Stimulated activated CD4-positive, alpha-beta T cell treated with anti-CD3 and anti-CD28 coated beads, Interleukin-15, amount 100 ng/mL, for 24 hours (primary cell): ENCODE data around the gene AQP7.
"Not testable (repeated sequence)": the region's sequence is repeated elsewhere in the genome, so short reads cannot be mapped to it uniquely, and the experiment has no call there.

Source experiments
- DNase-seq: peaks from one replicate; pipeline ENCODE4 v3.0.0-alpha.2; 2020

AQP7 gene

DNA sequence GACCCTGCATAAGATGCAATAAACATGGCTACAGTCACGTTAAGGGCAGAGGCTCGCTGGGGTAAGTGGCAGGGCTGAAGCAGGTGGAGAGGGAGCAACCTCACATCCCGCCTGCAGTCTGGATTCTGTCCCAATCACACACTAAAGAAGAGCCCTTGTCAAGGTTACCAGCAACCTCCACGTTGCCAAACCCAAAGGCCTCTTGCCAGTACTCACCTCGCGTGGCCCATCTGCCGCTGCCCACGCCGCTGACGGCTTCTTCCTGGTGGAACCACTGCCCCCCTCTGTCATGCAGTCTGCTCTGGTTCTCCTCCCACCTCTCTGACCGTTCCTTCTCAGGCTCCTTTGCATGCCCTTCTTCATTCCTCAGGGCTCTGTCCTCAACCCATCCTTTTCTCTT lies 8.8 kb downstream of the AQP7 start:
- DNase-seq, result no peak

DNA sequence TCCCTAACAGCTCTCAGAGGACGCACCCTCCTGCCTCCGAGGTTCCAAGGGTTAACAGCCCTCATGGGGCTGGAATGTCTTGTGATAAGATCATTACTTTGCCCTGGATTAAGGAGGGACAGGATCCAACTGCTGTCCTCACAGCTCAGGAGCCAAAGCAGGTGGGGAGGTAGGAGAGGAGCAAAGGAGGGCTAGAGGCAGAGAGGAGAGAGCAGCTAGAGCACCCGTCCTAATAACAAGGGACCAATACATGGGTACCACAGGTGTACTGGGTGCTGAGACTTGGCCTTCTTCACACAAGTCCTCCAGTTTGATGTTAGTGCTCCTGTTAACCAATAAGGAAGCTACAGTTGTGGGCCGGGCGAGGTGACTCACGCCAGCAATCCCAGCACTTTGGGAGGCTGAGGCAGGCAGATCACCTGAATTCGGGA lies 9.8 kb downstream of the AQP7 start:
- DNase-seq, result not testable (repeated sequence)

DNA sequence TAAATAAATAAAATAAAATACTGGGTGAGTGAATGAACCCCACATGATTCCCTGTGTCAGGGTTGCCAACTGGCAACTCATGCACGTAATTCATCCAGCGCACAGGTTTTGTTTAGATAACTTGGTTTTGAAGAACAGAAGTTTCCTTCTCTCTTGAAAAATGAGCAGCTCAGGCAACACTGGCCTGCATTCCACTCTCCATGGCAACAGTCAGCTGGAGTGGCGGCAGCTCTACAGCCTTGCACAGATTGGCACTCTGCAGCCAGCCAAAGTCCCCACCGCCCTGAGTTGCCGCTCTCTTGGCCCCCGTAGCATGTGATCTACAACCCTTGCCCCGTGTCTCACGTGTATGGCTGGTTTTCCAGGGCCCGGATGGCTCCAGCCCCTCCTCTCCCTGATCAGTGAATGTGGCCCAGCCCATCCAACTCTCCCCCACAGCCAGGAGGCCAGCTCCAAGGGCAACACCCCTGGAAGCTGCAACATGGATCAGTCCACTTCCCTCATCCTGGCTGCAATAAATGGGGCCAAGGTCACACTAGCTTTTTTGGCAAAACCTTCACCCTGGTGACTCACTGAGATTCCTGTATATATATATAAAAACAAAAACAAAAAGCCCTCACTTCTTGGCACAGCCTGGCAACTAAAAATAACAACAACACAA lies 11.1 kb downstream of the AQP7 start:
- DNase-seq, result not testable (repeated sequence)

DNA sequence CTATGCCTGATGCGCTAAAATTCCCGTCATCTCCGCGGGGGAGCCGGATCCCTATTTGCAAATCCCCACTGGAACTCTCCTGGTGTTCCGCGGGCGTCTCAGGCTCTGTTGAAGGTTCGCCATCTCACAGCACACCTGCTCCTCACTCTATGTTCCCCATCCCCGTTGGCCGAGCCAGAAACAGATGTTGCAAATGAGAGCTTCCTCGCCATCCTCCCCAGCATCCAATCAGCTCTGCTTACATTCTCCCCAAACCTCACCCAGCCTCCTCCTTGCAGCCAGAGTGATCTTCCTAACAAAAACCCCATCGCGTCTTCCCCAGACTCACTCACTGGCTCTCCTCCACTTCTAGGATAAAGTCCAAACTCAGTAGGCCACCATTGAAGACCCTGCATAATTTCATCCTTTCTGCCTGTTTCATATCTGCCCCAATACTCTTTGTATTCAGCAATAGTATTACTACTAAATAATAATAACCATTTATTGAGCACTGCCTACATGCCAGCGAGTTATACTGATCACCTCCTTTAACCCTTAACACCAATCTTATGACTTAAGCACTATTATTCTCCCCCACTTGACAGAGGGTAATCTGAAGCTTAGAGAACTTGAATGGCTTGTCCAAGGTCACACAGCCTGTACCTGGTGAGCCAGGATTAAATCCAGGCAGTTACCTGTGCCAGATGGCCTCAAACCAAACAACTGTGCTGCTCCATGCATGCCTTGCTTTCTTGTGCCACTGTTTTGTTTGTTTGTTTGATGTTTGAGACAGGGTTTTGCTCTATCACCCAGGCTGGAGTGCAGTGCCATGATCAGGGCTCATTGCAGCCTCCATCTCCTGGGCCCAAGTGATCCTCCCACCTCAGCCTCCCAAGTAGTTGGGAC lies 14.0 kb downstream of the AQP7 start:
- no peak for DNase-seq

DNA sequence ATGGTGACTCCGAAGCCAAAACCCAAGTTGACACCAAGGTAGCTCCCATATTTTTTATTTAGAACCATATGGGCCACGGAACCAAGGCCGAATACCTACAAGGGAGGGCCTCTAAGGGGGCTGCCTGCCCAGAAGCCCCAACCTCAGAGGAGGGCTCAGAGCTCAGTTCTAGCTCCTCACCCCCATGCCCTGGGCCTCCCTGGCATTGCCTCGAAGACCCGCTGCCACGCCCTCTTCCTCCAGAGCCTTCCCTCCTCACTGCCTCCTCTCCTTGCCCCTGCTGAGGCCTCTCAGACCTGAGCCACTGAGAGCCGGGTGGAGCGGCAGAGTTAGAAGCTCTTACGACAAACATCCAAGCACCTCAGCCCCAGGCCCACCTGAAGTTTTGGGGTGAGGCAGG lies 15.4 kb downstream of the AQP7 start:
- DNase-seq, result not testable (repeated sequence)

DNA sequence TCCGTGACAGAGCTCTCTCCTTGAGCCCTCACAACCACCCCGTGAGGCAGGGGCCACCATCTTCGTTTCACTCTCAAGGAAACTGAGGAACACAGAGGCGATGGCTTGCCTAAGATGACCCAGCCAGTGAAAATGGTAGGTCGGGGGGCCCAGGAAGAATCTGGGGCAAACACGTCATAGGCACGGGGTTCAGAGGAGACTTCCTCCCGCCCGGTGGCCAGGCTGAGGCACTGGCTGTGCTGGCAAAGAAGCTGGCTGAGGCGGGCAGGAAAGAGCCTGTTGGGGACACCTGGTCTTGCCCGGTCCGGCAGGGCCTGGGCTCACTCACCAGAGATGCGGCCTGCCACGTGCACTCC lies 15.7 kb downstream of the AQP7 start:
- not testable (repeated sequence) for DNase-seq

DNA sequence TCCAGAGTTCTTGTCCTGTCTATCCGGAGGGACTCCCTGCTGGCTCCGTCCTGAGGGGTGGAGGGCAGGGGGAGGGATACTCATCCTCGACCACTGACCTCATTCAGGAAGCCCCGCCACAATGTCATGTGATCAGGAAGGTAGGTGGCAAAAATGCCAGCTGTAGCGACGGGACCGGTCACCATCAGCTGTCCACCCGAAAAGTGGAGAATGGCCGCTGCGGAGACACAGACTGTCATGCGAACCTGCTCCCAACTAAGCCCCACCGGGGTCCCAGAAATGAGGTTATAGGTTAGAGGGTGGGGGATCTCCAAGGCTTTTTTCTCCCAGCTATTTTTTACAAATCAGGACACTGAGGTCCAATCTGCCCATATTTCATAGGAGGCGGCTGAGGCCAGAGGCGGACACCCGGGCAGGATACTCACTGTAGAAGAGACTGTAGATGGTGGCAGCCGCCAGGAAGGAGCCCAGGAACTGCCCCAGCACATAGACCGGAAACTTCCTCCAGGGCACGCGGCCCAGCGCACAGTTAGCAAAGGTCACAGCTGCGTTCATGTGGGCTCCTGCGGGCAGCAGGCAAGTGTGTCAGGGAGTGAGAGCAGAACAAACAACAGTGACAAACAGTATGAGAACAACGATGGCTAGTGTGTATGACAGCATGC lies 16.3 kb downstream of the AQP7 start:
- DNase-seq, result not testable (repeated sequence)

DNA sequence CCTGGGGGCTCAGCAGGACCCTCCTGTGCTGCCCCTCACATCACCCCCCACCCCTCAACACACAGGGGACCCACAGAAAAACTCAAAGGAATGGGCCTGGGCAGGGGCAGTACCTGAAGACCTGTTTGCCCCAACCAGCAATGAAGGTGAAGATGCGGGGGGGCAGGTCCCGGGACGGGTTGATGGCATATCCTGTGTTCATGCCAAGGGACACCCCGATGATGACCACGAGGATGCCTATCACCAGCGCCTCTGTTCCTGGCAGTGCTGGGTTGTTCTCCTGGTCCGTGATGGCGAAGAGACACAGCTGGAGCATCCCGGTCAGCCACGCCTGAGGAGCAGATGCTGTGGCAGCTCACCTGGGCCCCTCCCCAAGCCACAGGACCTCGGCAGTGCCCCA lies 16.8 kb downstream of the AQP7 start:
- not testable (repeated sequence) for DNase-seq

DNA sequence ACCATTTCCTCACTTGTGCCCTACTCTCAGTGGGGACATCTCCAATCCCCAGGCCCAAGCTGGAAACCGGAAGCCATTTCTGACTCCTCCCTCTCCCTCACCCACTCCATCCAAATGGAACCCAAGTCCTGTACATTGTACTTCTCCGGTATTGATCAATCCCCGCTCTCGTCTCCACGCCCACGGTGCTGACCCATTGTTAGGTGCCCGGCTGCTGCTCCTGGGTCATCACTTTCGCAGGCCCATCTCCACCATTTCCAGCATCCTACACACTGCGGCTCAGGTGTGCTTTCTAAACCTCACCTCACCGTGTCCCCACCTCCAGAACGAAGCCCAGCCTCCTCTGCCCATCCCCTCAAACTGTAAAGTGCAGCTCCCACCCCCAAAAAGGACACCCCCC lies 19.0 kb downstream of the AQP7 start:
- not testable (repeated sequence) for DNase-seq

DNA sequence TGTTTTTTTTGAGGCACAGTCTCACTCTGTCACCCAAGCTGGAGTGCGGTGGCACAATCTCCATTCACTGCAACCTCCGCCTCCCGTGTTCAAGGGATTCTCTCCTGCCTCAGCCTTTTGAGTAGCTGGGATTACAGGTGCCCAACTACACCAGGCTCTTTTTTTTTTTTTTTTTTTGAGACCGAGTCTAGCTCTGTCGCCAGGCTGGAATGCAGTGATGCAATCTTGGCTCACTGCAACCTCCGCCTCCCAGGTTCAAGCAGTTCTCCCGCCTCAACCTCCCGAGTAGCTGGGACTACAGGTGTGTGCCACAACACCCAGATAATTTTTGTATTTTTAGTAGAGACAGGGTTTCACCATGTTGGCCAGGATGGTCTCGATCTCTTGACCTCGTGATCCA lies 20.0 kb downstream of the AQP7 start:
- not testable (repeated sequence) for DNase-seq

DNA sequence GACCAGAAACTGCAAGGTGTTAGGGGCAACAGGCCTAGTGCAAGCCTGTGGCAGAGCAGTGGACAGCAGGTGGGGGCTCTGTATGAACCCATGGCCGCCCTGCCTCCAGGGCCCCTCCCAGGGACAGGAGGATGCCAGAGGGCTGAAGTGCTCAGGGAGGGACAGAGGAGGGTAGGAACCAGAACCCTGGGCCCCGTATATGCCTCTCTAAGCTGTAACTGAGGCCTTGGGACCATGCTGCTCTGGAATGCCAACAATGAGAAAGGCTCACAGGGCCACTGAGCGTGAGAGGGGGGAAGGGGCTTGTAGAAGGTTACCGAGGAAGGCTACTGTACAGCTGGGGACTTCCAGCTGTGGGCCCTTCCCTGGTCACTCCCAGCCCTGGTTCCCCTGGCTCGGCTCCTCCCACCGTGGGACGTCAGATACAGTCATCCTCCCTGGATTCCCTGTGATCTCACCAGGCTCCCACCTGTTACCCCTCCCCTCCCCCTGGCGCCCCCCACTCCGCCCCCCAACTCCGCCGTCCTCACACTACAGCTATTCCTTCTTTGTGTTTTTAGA lies 21.1 kb downstream of the AQP7 start:
- DNase-seq, result no peak

DNA sequence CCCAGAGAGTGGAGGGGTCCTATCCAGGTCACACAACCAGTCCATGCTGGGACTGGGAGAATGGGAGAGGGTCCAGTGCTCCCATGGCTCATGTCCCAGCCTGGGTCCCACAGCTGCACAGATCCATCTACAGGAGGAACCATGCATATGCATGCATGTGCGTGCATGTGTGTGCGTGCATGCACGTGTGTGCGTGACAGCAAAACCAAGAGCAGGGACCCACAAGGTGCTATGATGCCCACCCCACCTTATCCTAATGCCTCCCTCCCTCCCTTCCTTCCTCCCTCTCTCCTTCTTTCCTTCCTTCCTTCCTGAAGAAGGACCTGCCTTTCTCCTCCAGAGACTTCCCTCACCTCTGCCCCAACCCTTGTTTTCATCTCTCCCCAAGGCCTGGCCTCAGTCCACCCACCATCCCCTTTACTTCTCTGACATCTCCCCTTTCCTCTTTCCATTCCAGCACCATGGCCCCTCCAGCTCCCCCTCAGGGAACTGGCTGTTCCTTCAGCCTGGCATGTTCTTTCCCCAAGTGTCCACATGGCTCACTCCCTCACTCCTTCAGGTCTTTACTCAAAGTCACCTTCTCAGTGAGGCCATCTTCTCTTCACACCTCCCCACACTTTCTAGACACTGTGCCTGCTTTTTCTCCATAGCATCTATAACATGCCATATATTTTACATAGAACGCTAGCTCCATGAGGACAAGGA lies 21.8 kb downstream of the AQP7 start:
- DNase-seq, result no peak

DNA sequence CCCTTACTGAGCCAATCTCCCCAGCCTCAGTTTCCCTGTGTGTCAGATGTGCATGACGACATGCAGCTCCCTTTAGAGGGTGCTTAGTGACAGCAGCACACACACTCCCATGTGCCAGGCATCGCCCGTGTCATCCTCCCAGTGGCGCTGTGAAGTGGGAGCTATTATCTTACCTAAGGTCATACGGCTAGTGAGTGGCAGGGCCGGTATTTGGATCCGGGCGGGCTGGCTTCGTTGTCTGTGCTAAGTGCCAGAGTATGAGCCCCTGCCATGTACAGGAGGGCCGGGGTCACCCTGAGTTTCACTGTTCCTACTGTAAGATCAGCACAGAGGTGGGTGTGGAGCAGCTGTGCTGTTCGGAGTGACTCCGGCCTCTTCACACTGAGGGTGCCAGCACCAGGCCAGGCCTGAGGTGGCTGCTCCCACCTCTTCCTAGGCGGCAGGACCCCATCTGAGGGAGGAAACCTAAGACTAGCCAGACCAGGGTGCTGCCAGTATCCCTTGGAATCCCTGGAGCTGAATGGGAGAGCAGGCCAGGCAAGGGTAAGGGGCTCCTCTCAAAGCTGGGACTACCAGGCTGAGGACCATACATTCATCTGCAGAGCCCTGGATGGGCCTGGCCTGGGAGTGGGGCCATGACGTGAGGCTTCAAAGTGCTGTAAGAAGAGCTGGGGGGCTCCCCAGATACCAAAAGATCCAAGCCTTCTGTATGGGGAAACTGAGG lies 22.5 kb downstream of the AQP7 start:
- no peak for DNase-seq

DNA sequence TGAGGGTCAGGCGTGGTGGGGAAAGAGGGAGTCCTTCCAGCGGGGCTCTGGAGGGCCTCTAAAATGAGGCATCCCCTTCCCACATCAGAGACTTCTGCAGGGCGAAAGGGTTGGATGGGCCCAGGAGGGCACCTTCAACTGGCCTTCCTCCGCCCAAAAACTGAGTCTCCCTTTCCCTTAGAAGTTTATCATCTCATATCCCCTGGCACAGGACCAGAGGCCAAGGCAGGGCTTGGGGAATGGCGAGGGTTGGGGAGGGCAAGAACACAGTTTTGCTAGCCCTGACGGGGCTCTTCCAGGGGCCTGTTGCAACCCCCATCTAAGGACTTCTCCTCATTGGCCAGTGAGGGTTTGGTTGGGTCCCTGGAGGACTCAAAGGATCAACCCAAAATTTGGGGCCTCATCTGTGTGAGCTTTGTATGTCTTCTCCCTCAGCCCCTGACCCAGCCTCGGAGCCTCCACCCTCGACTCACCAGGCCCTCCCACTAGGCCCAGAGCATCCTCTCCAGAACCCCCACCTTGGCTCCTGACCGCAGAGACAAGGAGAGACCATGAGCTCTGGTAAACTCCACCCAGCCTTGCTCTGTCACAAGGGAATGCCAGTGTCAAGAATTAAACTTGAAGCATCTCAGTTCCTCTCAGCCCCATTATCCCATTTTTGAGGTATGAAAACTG lies 24.1 kb downstream of the AQP7 start:
- DNase-seq, result no peak

DNA sequence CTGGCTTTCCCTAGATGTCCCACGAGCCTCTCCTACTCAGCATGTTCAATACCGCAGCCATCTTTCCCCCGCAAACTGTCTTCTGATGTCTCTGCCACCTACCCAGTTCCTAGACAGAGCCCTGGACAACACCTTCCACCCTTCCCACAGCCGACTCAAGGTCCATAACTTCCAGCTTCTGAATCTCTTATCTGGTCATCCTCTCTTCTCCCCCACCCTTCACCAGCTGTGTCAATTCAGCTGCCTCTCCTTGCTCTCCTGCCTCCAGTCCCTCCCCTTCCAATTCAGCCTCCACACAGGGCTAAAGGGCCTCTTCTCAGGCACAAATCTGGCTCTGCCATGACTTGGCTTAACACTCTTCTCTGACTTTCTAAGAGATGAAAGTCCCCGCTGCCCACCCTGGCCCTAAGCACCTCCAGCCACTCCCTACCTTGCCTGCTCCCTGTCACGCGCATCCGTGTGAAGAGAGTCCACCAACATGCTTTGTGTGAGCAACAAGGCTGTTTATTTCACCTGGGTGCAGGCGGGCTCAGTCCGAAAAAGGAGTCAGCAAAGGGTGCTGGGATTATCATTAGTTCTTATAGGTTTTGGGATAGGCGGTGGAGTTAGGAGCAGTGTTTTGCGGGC lies 25.2 kb downstream of the AQP7 start:
- no peak for DNase-seq

DNA sequence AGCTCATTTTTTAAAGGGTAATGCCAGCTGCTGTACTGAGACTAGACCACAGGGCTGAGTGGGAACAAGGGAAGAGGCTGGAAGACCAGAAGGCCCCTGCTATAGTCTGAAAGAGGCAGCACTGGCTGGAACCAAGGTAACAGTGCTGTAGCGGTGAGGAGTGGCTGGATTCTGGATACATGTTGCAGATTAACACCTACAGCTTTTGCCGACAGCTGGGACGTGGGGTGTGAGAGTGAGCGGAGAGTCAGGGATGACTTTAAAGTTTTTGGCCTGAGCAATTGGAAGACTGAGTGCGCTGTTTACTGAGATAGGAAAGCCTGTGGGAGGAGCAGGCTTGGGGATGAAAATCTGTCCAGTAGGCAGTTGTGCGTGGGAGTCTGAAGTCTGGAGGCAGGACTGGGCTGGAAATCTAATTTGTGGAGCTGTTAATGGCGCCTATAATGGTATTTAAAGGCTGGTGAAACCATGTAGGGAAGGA lies 26.5 kb downstream of the AQP7 start:
- DNase-seq, result no peak

DNA sequence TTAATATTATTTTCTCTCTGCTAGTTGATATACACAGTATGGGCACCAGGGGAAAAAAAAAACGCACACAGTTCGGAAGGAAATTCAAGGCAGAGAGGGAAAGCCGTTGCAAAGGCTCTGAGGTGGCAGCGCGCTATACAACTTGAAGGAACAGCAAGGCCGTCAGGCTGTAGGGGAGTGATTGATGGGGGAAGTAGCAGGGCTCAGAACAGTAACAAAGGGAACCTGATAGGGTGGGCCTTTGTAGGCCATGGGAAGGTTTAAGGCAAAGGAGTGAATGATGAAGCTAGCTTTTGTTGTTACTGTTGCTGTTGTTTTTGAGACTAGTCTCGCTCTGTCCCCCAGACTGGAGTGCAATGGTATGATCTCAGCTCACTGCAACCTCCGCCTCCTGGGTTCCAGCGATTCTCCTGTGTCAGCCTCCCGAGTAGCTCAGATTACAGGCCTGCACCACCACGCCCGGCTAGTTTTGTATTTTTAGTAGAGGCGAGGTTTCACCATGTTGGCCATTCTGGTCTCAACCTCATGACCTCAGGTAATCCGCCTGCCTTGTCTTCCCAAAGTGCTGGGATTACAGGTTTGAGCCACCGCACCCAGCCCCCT lies 27.0 kb downstream of the AQP7 start:
- no peak for DNase-seq

DNA sequence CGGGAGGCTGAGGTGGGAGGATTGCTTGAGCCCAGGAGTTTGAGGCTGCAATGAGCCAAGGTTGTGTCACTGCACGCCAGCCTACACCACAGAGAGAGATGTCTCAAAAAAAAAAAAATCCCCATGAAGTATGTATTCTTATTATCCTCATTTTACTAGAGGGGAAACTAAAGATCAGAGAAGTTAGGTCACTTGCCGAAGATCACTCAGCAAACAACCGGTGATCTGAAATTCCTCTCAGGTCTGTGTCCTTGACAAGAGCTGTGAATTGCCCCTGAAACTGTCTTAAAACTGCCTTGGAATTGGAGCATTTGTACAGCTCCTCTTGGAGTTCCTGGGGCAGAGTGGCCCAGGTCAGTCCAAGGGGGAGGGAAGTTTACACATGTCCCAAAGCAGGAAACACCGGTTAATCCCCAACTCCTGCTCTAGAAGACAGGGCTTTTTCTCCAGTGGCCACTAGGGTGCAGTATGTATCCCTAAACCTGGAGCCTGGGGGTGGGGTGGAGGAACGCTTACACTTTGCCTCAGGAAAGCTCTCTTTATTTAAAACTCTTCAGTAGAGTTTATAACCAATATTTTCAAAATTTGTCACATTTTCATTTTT lies 27.6 kb downstream of the AQP7 start:
- peak; percentile 76 for DNase-seq

DNA sequence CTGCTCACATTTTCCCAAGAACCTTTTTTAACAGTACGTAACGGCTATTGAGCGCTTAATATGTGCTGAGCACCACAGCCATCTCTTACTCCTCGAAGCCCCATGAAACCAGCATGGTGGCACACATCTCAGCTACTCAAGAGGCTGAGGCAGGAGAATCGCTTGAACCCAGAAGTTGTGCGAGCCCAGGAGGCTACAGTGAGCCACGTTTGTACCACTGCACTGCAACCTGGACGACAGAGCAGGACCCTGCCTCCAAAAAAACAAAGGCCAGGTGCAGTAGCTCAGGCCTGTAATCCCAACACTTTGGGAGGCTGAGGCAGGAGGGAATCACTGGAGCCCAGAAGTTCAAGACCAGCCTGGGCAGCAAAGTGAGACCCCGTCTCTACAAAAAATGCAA lies 28.2 kb downstream of the AQP7 start:
- no peak for DNase-seq

DNA sequence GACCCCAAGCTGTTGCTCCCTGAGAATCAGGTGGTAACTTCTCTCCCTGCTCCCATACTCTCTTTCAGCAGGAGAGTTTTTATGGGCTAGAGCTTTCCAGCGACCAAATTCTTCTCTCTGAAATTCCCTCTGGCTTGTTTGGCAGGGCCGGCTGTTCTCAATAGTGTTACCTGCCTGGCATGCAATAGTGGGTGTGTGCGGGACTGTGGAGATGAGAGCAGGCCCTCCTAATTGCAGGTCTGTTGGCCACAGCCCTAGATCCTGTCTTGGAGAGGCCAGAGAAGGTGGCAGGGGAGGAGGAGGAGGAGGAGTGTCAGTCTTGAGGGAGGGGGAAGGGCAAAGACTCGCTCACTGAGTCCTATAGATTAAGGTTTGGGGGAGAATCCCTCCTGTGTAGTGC lies 29.5 kb downstream of the AQP7 start:
- no peak for DNase-seq
